ENCODE measurements around the gene TMEM231. TPM values are rescaled to one million over a fixed set of nuclear protein-coding genes. Genes with fewer than 3 reads are reported as not detected.

Gene TMEM231
- total RNA-seq, 4 donors from 2014 or later, result 2.9 to 6.2 (median 4.7) TPM

- TF ChIP-seq CTCF (IDR thresholded peaks at IDR 0.05; ENCODE audit: low read depth), result no peak
Observed at GRCh38 chr16:75494661-75495075, 61.4 kb downstream of the TMEM231 start.

GRCh38 chr16:75494184-75494583 lies 61.9 kb downstream of the TMEM231 start:
- no peak for TF ChIP-seq CTCF (IDR thresholded peaks at IDR 0.05; ENCODE audit: low read depth)

GRCh38 chr16:75491876-75492275 lies 64.2 kb downstream of the TMEM231 start:
- TF ChIP-seq CTCF (IDR thresholded peaks at IDR 0.05; ENCODE audit: low read depth), result no peak

GRCh38 chr16:75488322-75488721 lies 67.7 kb downstream of the TMEM231 start:
- TF ChIP-seq CTCF (IDR thresholded peaks at IDR 0.05; ENCODE audit: low read depth), result no peak

Other genes with a start within 250 kb of the TMEM231 start
- gene CFDP1, start 122.7 kb downstream of the TMEM231 start, total RNA-seq, result 10 to 100 TPM; 38.6 to 60.7 (median 57.0) TPM
- gene TMEM170A, start 91.6 kb downstream of the TMEM231 start, total RNA-seq, result 10 to 100 TPM; 14.8 to 20.5 (median 18.0) TPM
- not detected for gene CHST6, start 60.8 kb downstream of the TMEM231 start, total RNA-seq
- gene CHST5, start 20.1 kb downstream of the TMEM231 start, total RNA-seq, result under 1 TPM in 1 of 4 donors, not detected in 3; 0.19 TPM
- gene GABARAPL2, start 10.1 kb upstream of the TMEM231 start, total RNA-seq, result 100 to 1,000 TPM in 2 of 4 donors, 10 to 100 TPM in 2; 74.6 to 118 (median 105) TPM
- 10 to 100 TPM; 31.3 to 57.1 (median 41.7) TPM for gene ADAT1, start 67.0 kb upstream of the TMEM231 start, total RNA-seq
- gene KARS1, start 91.4 kb upstream of the TMEM231 start, total RNA-seq, result 100 to 1,000 TPM in 3 of 4 donors, 10 to 100 TPM in 1; 89.6 to 135 (median 107) TPM
- gene TERF2IP, start 91.5 kb upstream of the TMEM231 start, total RNA-seq, result 10 to 100 TPM; 49.1 to 91.6 (median 66.2) TPM
- gene CPHXL2, start 120.8 kb upstream of the TMEM231 start, total RNA-seq, result not detected
- gene DUXB, start 145.2 kb upstream of the TMEM231 start, total RNA-seq, result not detected
- gene CPHXL, start 170.2 kb upstream of the TMEM231 start, total RNA-seq, result not detected

All from subcutaneous adipose tissue (tissue), 4 donors.